HCT116 (cell line): ENCODE data around the gene GPX4. TPM values are rescaled to one million over a fixed set of nuclear protein-coding genes. Genes with fewer than 3 reads are reported as not detected.

Source experiments
- ATAC-seq: fragments of 200-7000 bp; cut with Tn5 transposase; 2 replicates; pipeline ENCODE4 v1.9.1; 2020; ENCODE audit warnings: mild to moderate bottlenecking, moderate library complexity
- BruUV-seq: library from RNA; stranded (reverse); fragments of 400-500 nt; replicated peaks from 2 replicates; lab custom pipeline; 2021; lab: Mats Ljungman, UMichigan
- CTCF ChIA-PET: fragments of 300-600 bp; sonication (Branson Sonifier 250); formaldehyde crosslinking; loops from one replicate; lab custom pipeline; 2021; ENCODE audit warnings: antibody characterized with exemption; lab: Charles Lee
- POLR2A ChIA-PET: fragments of 300-600, 350-600 bp; sonication (Branson Sonifier 250); formaldehyde crosslinking; loops from one replicate; lab custom pipeline; 2021; ENCODE audit warnings: antibody characterized with exemption; lab: Charles Lee
- RAD21 ChIA-PET, 2 experiments: fragments of 300-600 bp; sonication (Branson Sonifier 250); formaldehyde crosslinking; loops; one replicate each; lab custom pipeline; 2023; ENCODE audit warnings: low total read pairs in 2 of 2; ENCODE audit not compliant: uncharacterized antibody in 2 of 2, unreplicated experiment in 2 of 2, low non-redundant PET in 1 of 2; lab: Charles Lee
- DNase-seq: peaks from one replicate; pipeline ENCODE4 v3.0.0-alpha.2; 2010; ENCODE audit warnings: low read depth, low spot score
- H2AFZ ChIP-seq: fragments of 200-600 bp; shearing (Covaris generic), sonication (generic); 2 replicates; pipeline ENCODE4 v1.6.1; 2017; ENCODE audit warnings: low read depth, mixed run types, mixed read lengths, antibody characterized with exemption, low read length; ENCODE audit not compliant: poor library complexity, severe bottlenecking
- H3K27ac ChIP-seq: 2 replicates; pipeline ENCODE4 v1.5.1; 2012; ENCODE audit warnings: low read depth, low read length
- H3K27me3 ChIP-seq: fragments of 200-600 bp; sonication (generic); 2 replicates; pipeline ENCODE4 v1.6.1; 2016; ENCODE audit warnings: mixed run types, low read length, mixed read lengths; ENCODE audit not compliant: insufficient read depth
- H3K36me3 ChIP-seq, 2 experiments: fragments of 200-500 bp in 1 of 2; fragments of 200-600 bp in 1 of 2; sonication (Bioruptor generic) in 1 of 2; sonication (generic) in 1 of 2; 2 replicates each; pipeline versions ENCODE4 v1.5.1 to v1.6.1; 2014 to 2016; ENCODE audit warnings: low read length in 2 of 2, inconsistent platforms in 1 of 2, mixed read lengths in 1 of 2, mixed run types in 1 of 2; ENCODE audit not compliant: insufficient read depth in 2 of 2, control insufficient read depth in 1 of 2
- H3K4me1 ChIP-seq, 2 experiments: fragments of 200-600 bp in 1 of 2; sonication (generic) in 1 of 2; 2 replicates each; pipeline versions ENCODE4 v1.5.1 to v1.6.1; 2012 to 2017; ENCODE audit warnings: low read length in 2 of 2, inconsistent platforms in 1 of 2, mild to moderate bottlenecking in 1 of 2, mixed read lengths in 1 of 2, mixed run types in 1 of 2, moderate library complexity in 1 of 2; ENCODE audit not compliant: insufficient read depth in 2 of 2, control insufficient read depth in 1 of 2
- H3K4me2 ChIP-seq: fragments of 200-600 bp; sonication (generic); 2 replicates; pipeline ENCODE4 v1.6.1; 2017; ENCODE audit warnings: mixed run types, low read length, mixed read lengths
- H3K4me3 ChIP-seq, 2 experiments: fragments of 200-600 bp in 1 of 2; sonication (generic) in 1 of 2; replicated peaks in 1 of 2; 2 replicates each; pipeline ENCODE4 v1.5.1; 2011 to 2016; ENCODE audit warnings: low read length in 2 of 2, control low read depth in 1 of 2, low read depth in 1 of 2, mild to moderate bottlenecking in 1 of 2, mixed read lengths in 1 of 2, mixed run types in 1 of 2
- H3K79me2 ChIP-seq: fragments of 200-600 bp; sonication (generic); 2 replicates; pipeline ENCODE4 v1.6.1; 2017; ENCODE audit warnings: mild to moderate bottlenecking, mixed run types, low read length, moderate library complexity, mixed read lengths; ENCODE audit not compliant: insufficient read depth
- H3K9ac ChIP-seq: fragments of 200-600 bp; sonication (generic); 2 replicates; pipeline ENCODE4 v1.6.1; 2016; ENCODE audit warnings: low read length, mixed read lengths
- H3K9me2 ChIP-seq: fragments of 200-600 bp; sonication (generic), shearing (Covaris generic); 2 replicates; pipeline ENCODE4 v1.6.1; 2017; ENCODE audit warnings: mixed run types, mild to moderate bottlenecking, moderate library complexity; ENCODE audit not compliant: insufficient read depth
- H3K9me3 ChIP-seq, 2 experiments: fragments of 200-500 bp in 1 of 2; fragments of 200-600 bp in 1 of 2; sonication (Bioruptor generic) in 1 of 2; sonication (generic) in 1 of 2; 2 replicates each; pipeline ENCODE4 v1.6.1; 2014 to 2017; ENCODE audit warnings: low read length in 2 of 2, mixed read lengths in 2 of 2, inconsistent platforms in 1 of 2, low read depth in 1 of 2, mild to moderate bottlenecking in 1 of 2, mixed run types in 1 of 2, moderate library complexity in 1 of 2; ENCODE audit not compliant: control insufficient read depth in 1 of 2, insufficient read depth in 1 of 2
- H4K20me1 ChIP-seq: fragments of 200-600 bp; sonication (generic), shearing (Covaris generic); 2 replicates; pipeline ENCODE4 v1.6.1; 2017; ENCODE audit warnings: mixed run types, mild to moderate bottlenecking, moderate library complexity; ENCODE audit not compliant: insufficient read depth
- ATF3 ChIP-seq: IDR thresholded peaks from 2 replicates; pipeline ENCODE4 v1.6.1; 2012
- CTCF ChIP-seq, 3 experiments: fragments of 200-600 bp in 1 of 3; sonication (generic) in 1 of 3; IDR thresholded peaks in 2 of 3; conservative IDR thresholded peaks in 1 of 3; 2 replicates each; pipeline ENCODE4 v1.5.1; 2012 to 2017; ENCODE audit warnings: low read depth in 2 of 3, low read length in 2 of 3, antibody characterized with exemption in 1 of 3, borderline replicate concordance in 1 of 3, control low read depth in 1 of 3, mild to moderate bottlenecking in 1 of 3, mixed read lengths in 1 of 3, mixed run types in 1 of 3, moderate library complexity in 1 of 3; ENCODE audit not compliant: insufficient read depth in 1 of 3
- EGR1 ChIP-seq: IDR thresholded peaks from 2 replicates; pipeline ENCODE4 v1.6.1; 2012; ENCODE audit warnings: low read depth
- EZH2 ChIP-seq: fragments of 200-600 bp; sonication (generic); IDR thresholded peaks from 2 replicates; pipeline ENCODE4 v1.6.1; 2017; ENCODE audit warnings: antibody characterized with exemption, mixed run types
- FOSL1 ChIP-seq: IDR thresholded peaks from 2 replicates; pipeline ENCODE4 v1.6.1; 2012; ENCODE audit warnings: low read depth
- MAX ChIP-seq: IDR thresholded peaks from 2 replicates; pipeline ENCODE4 v1.6.1; 2012
- POLR2A ChIP-seq: IDR thresholded peaks from 2 replicates; pipeline ENCODE4 v1.7.0; 2011; ENCODE audit warnings: borderline replicate concordance; ENCODE audit not compliant: insufficient read depth, insufficient read length; ENCODE audit errors: extremely low read depth
- POLR2AphosphoS5 ChIP-seq: IDR thresholded peaks from 2 replicates; pipeline ENCODE4 v1.6.1; 2011; ENCODE audit warnings: mild to moderate bottlenecking, low read depth, low read length, moderate library complexity
- SP1 ChIP-seq: IDR thresholded peaks from 2 replicates; pipeline ENCODE4 v1.6.1; 2012; ENCODE audit warnings: low read depth
- TCF7L2 ChIP-seq: IDR thresholded peaks from 2 replicates; pipeline ENCODE4 v1.7.0; 2011; ENCODE audit warnings: borderline replicate concordance, inconsistent platforms; ENCODE audit not compliant: insufficient read depth, insufficient read length; ENCODE audit errors: extremely low read depth
- YY1 ChIP-seq: IDR thresholded peaks from 2 replicates; pipeline ENCODE4 v1.6.1; 2011; ENCODE audit warnings: low read length, low read depth, moderate library complexity, mild to moderate bottlenecking; ENCODE audit not compliant: insufficient replicate concordance; ENCODE audit errors: extremely low read depth
- ZFX ChIP-seq: fragments of 450-650 bp; IDR thresholded peaks from 2 replicates; pipeline ENCODE4 v1.6.1; 2017
- intact Hi-C: fragments of 100-400 bp; cut with micrococcal nuclease; formaldehyde crosslinking; loops from 2 replicates; pipeline ENCODE4 v1.10.0; 2022
- total RNA-seq: library from RNA; stranded (reverse); gene quantifications from one replicate; pipeline ENCODE4 v1.2.1, GENCODE V29; 2021; ENCODE audit not compliant: unreplicated experiment

GPX4 gene
- total RNA-seq, 1 experiment from 2014 or later, result 481 TPM

GRCh38 chr19:1064661-1065605 is 38.9 kb upstream of the GPX4 start:
- H3K4me2 ChIP-seq, result peak overlapping the region; percentile 94
- no peaks in the 10 kb centered on the region for H4K20me1 ChIP-seq
- ChIA-PET POLR2A (interaction anchor here (0.7 to 2.4 kb wide), 12 partner anchors 9 to 204 kb away, joined by 3 to 8 read pairs (median 4); partner anchors contain the start of genes ABCA7, CIRBP and CNN2), RAD21 (interaction anchor here (0.6 to 1.0 kb wide), 3 partner anchors 29 to 38 kb away, joined by 3 to 5 read pairs (median 3); partner anchors contain the start of gene CNN2 (in 1 of the 2)), CTCF (interaction anchor here (0.6 to 2.5 kb wide), 16 partner anchors 10 to 201 kb away, joined by 3 to 20 read pairs (median 4); partner anchors contain the start of genes ABCA7, ATP5F1D and GPX4)
- BruUV-seq, result TSS peak; percentile 50
- peak overlapping the region; percentile 64 to 78 for H3K4me3 ChIP-seq
- H3K36me3 ChIP-seq, result 0 out of 4 replicates have a peak, but pooled peaks cover 0 to 3% of the 10 kb centered on the region in 2 experiments
- H3K27ac ChIP-seq, result peak overlapping the region; percentile 100
- DNase-seq (peak; percentile 56), ATAC-seq (peak; percentile 62)
- TF ChIP-seq YY1 (peak; percentile 65), ATF3 (no peak), POLR2A (peak; percentile 43), FOSL1 (no peak), CTCF (IDR thresholded peaks at IDR 0.05 in 2 of 3, conservative IDR thresholded peaks at IDR 0.05 in 1 of 3; ENCODE audit: borderline replicate concordance in 1 of 3, insufficient read depth in 1 of 3, low read depth in 2 of 3, low read length in 2 of 3) (peak in 2 of 3 experiments; percentile 70 to 83; a peak in 4 of 6 replicates), SP1 (0 out of 2 replicates have a peak, but pooled peaks have one; percentile 9), POLR2AphosphoS5 (peak; percentile 62), ZFX (peak; percentile 18; the same call in 1 of the 2 replicates), MAX (peak; percentile 97), EGR1 (no peak), EZH2 (no peak), TCF7L2 (peak; percentile 30)
- no peak overlapping the region for H2AFZ ChIP-seq
- H3K27me3 ChIP-seq, result no peaks in the 10 kb centered on the region
- H3K79me2 ChIP-seq, result peaks cover 26% of the 10 kb centered on the region; the same call in 1 of the 2 replicates
- no peaks in the 10 kb centered on the region for H3K9me3 ChIP-seq
- peak overlapping the region; percentile 92 for H3K9ac ChIP-seq
- intact Hi-C loops, result loop anchor here (5.0 kb wide), 1 partner anchor 37 kb away; the partner anchor contains the start of gene GPX4
- H3K4me1 ChIP-seq, result peaks cover 36 to 71% of the 10 kb centered on the region in 2 experiments
- no peaks in the 10 kb centered on the region for H3K9me2 ChIP-seq
